Lower leg skin (tissue), 4 donors: ENCODE data around the gene FOXL1. TPM values are rescaled to one million over a fixed set of nuclear protein-coding genes. Genes with fewer than 3 reads are reported as not detected.

Experiments
- DNase-seq, 2 donors: peaks; one replicate each; pipeline ENCODE4 v3.0.0-alpha.2; 2019; ENCODE audit warnings: low spot score in 2 of 2
- H3K4me3 ChIP-seq: fragments of 200-600 bp; sonication (generic); 2 replicates; pipeline ENCODE4 v1.5.1; 2017; ENCODE audit warnings: mild to moderate bottlenecking, low read depth; ENCODE audit not compliant: poor library complexity, severe bottlenecking
- POLR2A ChIP-seq, 2 donors: fragments of 450-650 bp; IDR thresholded peaks; one replicate each; pipeline ENCODE4 v1.6.1; 2016 to 2017; ENCODE audit warnings: antibody characterized with exemption in 2 of 2, mild to moderate bottlenecking in 1 of 2, moderate library complexity in 1 of 2
- WGBS, 2 donors: methylation state at CpG; one replicate each; pipeline ENCODE4 v1.1.5; 2018; 5-methylcytosine and 5-hydroxymethylcytosine counted together
- intact Hi-C: fragments of 100-400 bp; cut with DNase I; formaldehyde crosslinking; loops from one replicate; pipeline ENCODE4 v1.15.0; 2023; ENCODE audit warnings: low total_unique reads
- total RNA-seq, 4 donors: library from RNA; depleted of rRNA; stranded (reverse); fragments of >200 nt; gene quantifications; one replicate each; pipeline ENCODE4 v1.1.0, GENCODE V29; 2016
- TF ChIP-seq, protein P1 (sequence below), 3 donors: fragments of 450-650 bp; IDR thresholded peaks; one replicate each; pipeline ENCODE4 v1.5.1; 2016; ENCODE audit warnings: antibody characterized with exemption in 3 of 3, mild to moderate bottlenecking in 3 of 3, moderate library complexity in 2 of 3

Gene FOXL1
- total RNA-seq, 4 donors from 2014 or later = 0.23 to 0.49 TPM; not detected in 2

DNA sequence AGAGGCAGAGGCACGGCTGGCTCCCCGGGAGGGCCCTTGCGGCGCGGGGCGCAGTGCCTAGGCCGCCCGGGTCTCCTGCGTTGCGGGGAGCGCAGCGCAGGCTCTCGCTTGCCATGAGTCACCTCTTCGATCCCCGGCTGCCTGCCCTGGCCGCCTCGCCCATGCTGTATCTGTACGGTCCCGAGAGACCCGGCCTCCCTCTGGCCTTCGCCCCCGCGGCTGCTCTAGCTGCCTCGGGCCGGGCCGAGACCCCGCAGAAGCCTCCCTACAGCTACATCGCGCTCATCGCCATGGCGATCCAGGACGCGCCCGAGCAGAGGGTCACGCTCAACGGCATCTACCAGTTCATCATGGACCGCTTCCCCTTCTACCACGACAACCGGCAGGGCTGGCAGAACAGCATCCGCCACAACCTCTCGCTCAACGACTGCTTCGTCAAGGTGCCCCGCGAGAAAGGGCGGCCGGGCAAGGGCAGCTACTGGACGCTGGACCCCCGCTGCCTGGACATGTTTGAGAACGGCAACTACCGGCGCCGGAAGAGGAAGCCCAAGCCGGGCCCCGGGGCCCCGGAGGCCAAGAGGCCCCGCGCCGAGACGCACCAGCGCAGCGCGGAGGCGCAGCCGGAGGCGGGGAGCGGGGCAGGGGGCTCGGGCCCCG, 390 bp downstream of the FOXL1 start:
- DNase-seq = peak in 1 of 2 donors; percentile 82
- intact Hi-C loops = no loop called here
- 5 to 10% methylated on average over 26 to 36 of the region's 69 CpGs for WGBS, 2 donors
- TF ChIP-seq, protein P1, sequence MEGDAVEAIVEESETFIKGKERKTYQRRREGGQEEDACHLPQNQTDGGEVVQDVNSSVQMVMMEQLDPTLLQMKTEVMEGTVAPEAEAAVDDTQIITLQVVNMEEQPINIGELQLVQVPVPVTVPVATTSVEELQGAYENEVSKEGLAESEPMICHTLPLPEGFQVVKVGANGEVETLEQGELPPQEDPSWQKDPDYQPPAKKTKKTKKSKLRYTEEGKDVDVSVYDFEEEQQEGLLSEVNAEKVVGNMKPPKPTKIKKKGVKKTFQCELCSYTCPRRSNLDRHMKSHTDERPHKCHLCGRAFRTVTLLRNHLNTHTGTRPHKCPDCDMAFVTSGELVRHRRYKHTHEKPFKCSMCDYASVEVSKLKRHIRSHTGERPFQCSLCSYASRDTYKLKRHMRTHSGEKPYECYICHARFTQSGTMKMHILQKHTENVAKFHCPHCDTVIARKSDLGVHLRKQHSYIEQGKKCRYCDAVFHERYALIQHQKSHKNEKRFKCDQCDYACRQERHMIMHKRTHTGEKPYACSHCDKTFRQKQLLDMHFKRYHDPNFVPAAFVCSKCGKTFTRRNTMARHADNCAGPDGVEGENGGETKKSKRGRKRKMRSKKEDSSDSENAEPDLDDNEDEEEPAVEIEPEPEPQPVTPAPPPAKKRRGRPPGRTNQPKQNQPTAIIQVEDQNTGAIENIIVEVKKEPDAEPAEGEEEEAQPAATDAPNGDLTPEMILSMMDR (IDR thresholded peaks at IDR 0.05) = no peak
- TF ChIP-seq POLR2A (IDR thresholded peaks at IDR 0.05) = no peak
- H3K4me3 ChIP-seq = no peak overlapping the region

DNA sequence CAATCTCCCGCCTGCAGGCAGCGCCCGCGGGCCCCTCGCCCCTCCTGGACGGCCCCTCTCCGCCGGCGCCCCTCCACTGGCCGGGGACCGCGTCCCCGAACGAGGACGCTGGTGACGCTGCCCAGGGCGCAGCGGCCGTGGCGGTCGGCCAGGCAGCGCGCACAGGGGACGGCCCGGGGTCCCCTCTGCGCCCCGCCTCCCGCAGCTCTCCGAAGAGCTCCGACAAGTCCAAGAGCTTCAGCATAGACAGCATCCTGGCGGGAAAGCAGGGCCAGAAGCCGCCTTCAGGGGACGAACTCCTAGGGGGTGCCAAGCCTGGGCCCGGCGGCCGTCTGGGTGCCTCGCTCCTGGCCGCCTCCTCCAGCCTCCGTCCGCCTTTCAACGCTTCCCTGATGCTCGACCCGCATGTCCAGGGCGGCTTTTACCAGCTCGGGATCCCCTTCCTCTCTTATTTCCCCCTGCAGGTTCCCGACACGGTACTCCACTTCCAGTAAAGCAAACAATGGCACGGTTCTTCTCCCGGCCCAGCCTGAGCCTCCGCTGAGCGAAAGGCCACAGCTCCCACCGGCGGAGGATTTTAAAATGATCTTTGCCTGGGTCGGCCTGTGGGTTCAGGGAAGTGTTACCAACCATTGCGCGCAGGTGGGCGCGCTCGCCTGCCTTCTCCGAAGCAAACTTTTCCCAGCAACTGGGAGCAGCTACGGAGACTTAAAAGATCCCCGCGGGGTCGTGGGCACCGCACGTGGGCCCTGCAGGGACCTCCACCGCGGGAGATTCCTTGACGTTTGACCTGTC, 1.1 kb downstream of the FOXL1 start:
- H3K4me3 ChIP-seq = no peak overlapping the region
- no peak for TF ChIP-seq POLR2A (IDR thresholded peaks at IDR 0.05)
- TF ChIP-seq, protein P1 (IDR thresholded peaks at IDR 0.05) = no peak
- intact Hi-C loops = no loop called here
- WGBS, 2 donors = 7 to 23% methylated on average over 34 to 43 of the region's 69 CpGs
- peak in 1 of 2 donors; percentile 65 for DNase-seq

DNA sequence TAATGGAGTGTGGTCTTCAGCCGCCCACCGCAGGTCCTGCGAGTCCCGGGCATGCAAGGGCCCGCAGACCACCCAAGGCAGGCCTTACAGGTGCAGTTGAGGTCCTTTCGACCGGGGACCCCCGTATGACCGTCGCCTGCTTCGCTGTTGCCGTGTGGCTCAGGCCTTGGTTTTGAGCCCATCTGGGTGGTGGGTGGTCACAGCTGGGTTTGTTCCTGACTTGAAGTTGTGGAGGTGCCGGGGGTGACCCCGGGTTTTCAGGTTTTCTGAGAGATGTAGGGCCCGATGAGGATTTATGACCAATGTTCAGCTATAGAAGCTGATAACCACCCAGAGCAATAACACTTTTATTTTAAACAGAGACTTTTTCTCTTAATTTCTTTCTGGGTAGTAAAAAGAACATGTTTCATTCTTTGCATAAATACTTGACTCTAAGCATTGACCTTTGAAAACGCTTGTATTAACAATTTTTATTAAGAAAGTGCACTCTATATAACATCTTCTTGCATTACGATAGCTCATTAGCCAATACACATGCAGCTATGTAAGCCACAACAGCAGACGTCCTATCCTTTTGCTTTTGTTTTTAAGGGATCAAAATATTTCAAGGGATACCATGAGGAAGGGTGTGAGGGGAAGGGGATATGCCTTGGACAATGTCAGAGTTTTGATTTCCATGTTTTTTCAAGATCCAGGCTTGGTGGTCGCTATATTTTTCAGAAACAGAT, 1.9 kb downstream of the FOXL1 start:
- TF ChIP-seq, protein P1 (IDR thresholded peaks at IDR 0.05) = no peak
- no peak for TF ChIP-seq POLR2A (IDR thresholded peaks at IDR 0.05)
- H3K4me3 ChIP-seq = no peak overlapping the region
- 60 to 66% methylated on average over 16 to 19 of the region's 19 CpGs for WGBS, 2 donors
- DNase-seq = no peak
- intact Hi-C loops = no loop called here

DNA sequence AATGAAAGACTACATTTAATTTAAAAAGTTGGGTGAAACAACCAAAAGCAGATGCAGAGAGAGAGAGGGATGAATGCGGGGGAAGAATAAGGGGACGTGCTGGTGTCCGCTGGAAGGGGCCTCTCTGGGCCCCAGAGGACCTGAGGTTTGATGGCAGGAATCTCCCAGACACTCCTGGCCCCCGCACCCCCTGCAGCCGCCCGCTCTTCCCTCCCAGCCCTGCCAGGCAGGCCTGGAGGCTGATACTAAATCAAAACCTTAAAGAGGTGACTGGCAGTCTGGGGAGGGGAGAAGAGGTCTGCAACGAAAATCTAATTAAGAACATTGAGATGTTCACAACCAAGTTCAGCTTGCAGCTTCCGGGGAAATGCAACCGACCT, 2.4 kb downstream of the FOXL1 start:
- WGBS, 2 donors = 75 to 82% methylated on average over 9 of the region's 9 CpGs
- intact Hi-C loops = no loop called here
- TF ChIP-seq, protein P1 (IDR thresholded peaks at IDR 0.05) = no peak
- TF ChIP-seq POLR2A (IDR thresholded peaks at IDR 0.05) = no peak
- H3K4me3 ChIP-seq = no peak overlapping the region
- DNase-seq = peak in 1 of 2 donors; percentile 48

DNA sequence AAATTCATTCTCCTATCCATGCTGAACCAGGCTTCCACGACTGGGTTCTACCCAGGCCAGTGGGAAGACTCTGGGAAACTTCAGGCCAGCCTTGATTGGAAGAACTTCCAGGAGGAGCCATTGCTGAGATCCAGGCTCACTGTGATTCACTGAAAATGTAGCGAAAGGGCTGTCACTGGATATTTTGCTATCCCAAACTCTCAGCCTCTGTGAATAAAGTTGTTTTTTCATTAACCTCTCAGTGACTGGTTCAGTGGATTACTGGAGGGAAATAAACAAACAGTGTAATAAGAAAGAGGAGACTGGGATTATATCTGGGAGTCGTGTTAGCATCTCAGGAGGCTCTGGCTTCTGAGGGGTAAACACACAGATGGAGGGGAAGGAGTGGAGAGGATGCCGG, 3.1 kb downstream of the FOXL1 start:
- 62 to 70% methylated on average over 4 of the region's 4 CpGs for WGBS, 2 donors
- H3K4me3 ChIP-seq = no peak overlapping the region
- DNase-seq = peak in 1 of 2 donors; percentile 28
- intact Hi-C loops = no loop called here
- no peak for TF ChIP-seq POLR2A (IDR thresholded peaks at IDR 0.05)
- TF ChIP-seq, protein P1 (IDR thresholded peaks at IDR 0.05) = no peak
